NB4 (cell line): ENCODE results near the gene SNRNP40.

Source experiments
- DNase-seq: peaks from one replicate; pipeline ENCODE4 v3.0.0; 2010; ENCODE audit warnings: low read depth
- H3K4me3 ChIP-seq: one replicate; pipeline ENCODE4 v1.5.1; 2011; ENCODE audit warnings: mild to moderate bottlenecking, low read depth, low read length, moderate library complexity
- CTCF ChIP-seq: IDR thresholded peaks from one replicate; pipeline ENCODE4 v1.5.1; 2012; ENCODE audit warnings: low read depth, low read length
- MAX ChIP-seq: IDR thresholded peaks from 2 replicates; pipeline ENCODE4 v1.6.1; 2011; ENCODE audit warnings: low read depth, low read length
- MYC ChIP-seq: IDR thresholded peaks from 2 replicates; pipeline ENCODE4 v1.6.1; 2011; ENCODE audit warnings: low read depth, low read length
- POLR2A ChIP-seq: IDR thresholded peaks from 2 replicates; pipeline ENCODE4 v1.6.1; 2011; ENCODE audit warnings: mild to moderate bottlenecking; ENCODE audit not compliant: insufficient read length; ENCODE audit errors: extremely low read depth

SNRNP40 gene

GRCh38 chr1:31215065-31215570 is 81.5 kb downstream of the SNRNP40 start:
- TF ChIP-seq MYC (no peak), MAX (no peak), CTCF (no peak), POLR2A (no peak)
- DNase-seq, result no peak
- H3K4me3 ChIP-seq, result no peak overlapping the region

DNA sequence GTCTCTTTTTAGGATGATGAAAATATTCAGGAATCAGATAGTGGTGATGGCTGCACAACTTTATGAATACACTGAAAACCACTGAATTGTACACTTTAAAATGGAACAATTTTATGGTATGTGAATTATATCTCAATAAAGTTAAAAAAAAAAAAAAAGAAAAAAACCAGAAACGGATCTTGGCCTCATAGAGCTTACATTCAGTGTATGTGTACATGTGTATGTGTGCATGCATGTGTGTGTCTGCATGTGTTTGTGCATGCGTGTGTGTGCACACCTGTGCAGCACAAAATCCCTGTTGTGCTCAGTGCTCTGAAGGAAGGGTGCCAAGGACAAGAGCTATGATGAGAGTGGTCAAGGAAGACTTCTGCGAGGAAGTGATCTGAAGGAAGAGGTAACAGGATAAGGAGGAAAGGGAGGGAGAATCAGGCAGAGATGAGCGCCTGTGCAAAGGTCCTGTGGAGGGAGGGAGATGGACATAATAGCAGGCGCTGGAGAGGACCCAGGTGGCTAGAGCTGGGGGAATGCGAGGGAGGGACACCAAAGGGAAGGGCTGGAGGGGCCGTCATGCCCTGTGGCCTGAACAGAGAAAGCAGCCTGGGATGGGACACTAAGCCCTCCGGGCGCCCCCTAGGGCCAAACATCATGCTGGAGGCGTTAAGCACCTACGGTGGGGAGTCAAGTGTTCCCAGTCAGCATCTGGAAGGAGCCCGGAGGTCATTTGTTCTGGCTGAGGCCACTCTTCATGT is 82.1 kb downstream of the SNRNP40 start:
- no peak overlapping the region for H3K4me3 ChIP-seq
- no peak for TF ChIP-seq MAX
- TF ChIP-seq CTCF, result peak; percentile 28
- DNase-seq, result no peak
